K562 (cell line): ENCODE data around the gene CD4. TPM values are rescaled to one million over a fixed set of nuclear protein-coding genes. Genes with fewer than 3 reads are reported as not detected.

Experiments used
- ARID2 ChIP-seq: fragments of 450-650 bp; IDR thresholded peaks from 2 replicates; pipeline ENCODE4 v1.6.1; 2017; ENCODE audit warnings: antibody characterized with exemption, mild to moderate bottlenecking
- CXXC5 ChIP-seq: fragments of 250-450 bp; sonication (Bioruptor Pico); IDR thresholded peaks from 2 replicates; pipeline ENCODE4 v1.8.0; 2022; ENCODE audit warnings: inconsistent platforms, mild to moderate bottlenecking, moderate library complexity
- DIDO1 ChIP-seq: fragments of 450-650 bp; IDR thresholded peaks from 2 replicates; pipeline ENCODE4 v1.6.1; 2016; ENCODE audit warnings: low read depth, missing biosample characterization, missing genetic modification characterization
- ELF2 ChIP-seq: fragments of 250-450 bp; sonication (Bioruptor Pico); IDR thresholded peaks from 2 replicates; pipeline ENCODE4 v1.5.0; 2021; ENCODE audit warnings: mild to moderate bottlenecking
- EP400 ChIP-seq: fragments of 450-650 bp; IDR thresholded peaks from 2 replicates; pipeline ENCODE4 v1.6.1; 2017; ENCODE audit warnings: antibody characterized with exemption, mild to moderate bottlenecking, moderate library complexity
- KLF1 ChIP-seq: fragments of 450-650 bp; IDR thresholded peaks from 2 replicates; pipeline ENCODE4 v1.6.1; 2016; ENCODE audit warnings: missing genetic modification characterization, missing compliant biosample characterization
- MAZ ChIP-seq, 2 experiments: fragments of 450-650 bp in 1 of 2; sonication (generic) in 1 of 2; formaldehyde crosslinking; IDR thresholded peaks in 1 of 2; conservative IDR thresholded peaks in 1 of 2; 2 replicates each; pipeline versions ENCODE4 v1.4.0 to v1.5.0; 2020; ENCODE audit warnings: mild to moderate bottlenecking in 1 of 2, missing genetic modification reagents in 1 of 2
- MBD2 ChIP-seq: sonication (generic); IDR thresholded peaks from 2 replicates; pipeline ENCODE4 v1.6.1; 2016; ENCODE audit warnings: low read depth, borderline replicate concordance
- NR2C2 ChIP-seq, 2 experiments: fragments of 200-800 bp in 1 of 2; sonication (Bioruptor generic) in 1 of 2; sonication (generic) in 1 of 2; formaldehyde crosslinking in 1 of 2; IDR thresholded peaks; 2 replicates each; pipeline versions ENCODE4 v1.6.1 to v1.8.0; 2016 to 2022; ENCODE audit warnings: mild to moderate bottlenecking in 1 of 2, missing compliant biosample characterization in 1 of 2, missing genetic modification characterization in 1 of 2, missing genetic modification reagents in 1 of 2
- PCBP2 ChIP-seq: fragments of 200-400 bp; formaldehyde crosslinking; IDR thresholded peaks from 2 replicates; pipeline ENCODE4 v1.6.1; 2018; ENCODE audit warnings: low read length, low read depth, mild to moderate bottlenecking, moderate library complexity; ENCODE audit not compliant: poor library complexity, severe bottlenecking
- PHF8 ChIP-seq: fragments of 200-600 bp; sonication (generic); IDR thresholded peaks from 2 replicates; pipeline ENCODE4 v1.6.1; 2012; ENCODE audit warnings: mixed run types, mild to moderate bottlenecking, inconsistent platforms, low read length, moderate library complexity, borderline replicate concordance
- RBM15 ChIP-seq: fragments of 200-400 bp; formaldehyde crosslinking; IDR thresholded peaks from 2 replicates; pipeline ENCODE4 v1.6.1; 2018; ENCODE audit warnings: mild to moderate bottlenecking, low read length, moderate library complexity; ENCODE audit not compliant: insufficient read depth
- RBM17 ChIP-seq: fragments of 200-400 bp; formaldehyde crosslinking; IDR thresholded peaks from 2 replicates; pipeline ENCODE4 v1.6.1; 2017; ENCODE audit warnings: low read depth, mild to moderate bottlenecking, low read length, borderline replicate concordance
- TEAD4 ChIP-seq, 2 experiments: sonication (generic) in 1 of 2; formaldehyde crosslinking in 1 of 2; IDR thresholded peaks; 2 replicates each; pipeline versions ENCODE4 v1.6.1 to v1.8.0; 2012 to 2022; ENCODE audit warnings: borderline replicate concordance in 1 of 2, inconsistent platforms in 1 of 2, low read length in 1 of 2, mild to moderate bottlenecking in 1 of 2, missing genetic modification reagents in 1 of 2
- TOE1 ChIP-seq, 2 experiments: fragments of 450-650 bp in 1 of 2; sonication (generic) in 1 of 2; formaldehyde crosslinking in 1 of 2; IDR thresholded peaks; 2 replicates each; pipeline versions ENCODE4 v1.7.1 to v1.8.0; 2016 to 2022; ENCODE audit warnings: borderline replicate concordance in 2 of 2, mild to moderate bottlenecking in 2 of 2, antibody characterized with exemption in 1 of 2, inconsistent platforms in 1 of 2, low read depth in 1 of 2, missing genetic modification reagents in 1 of 2, moderate library complexity in 1 of 2
- ZNF354B ChIP-seq: fragments of 250-450 bp; sonication (Bioruptor Pico); IDR thresholded peaks from 2 replicates; pipeline ENCODE4 v1.4.0; 2020
- polyA plus RNA-seq, 8 experiments: library from polyadenylated mRNA; depleted of rRNA in 4 of 8; stranded (reverse) in 5 of 8; unstranded in 3 of 8; fragments of >200 nt; fragmentation: Nextera tagmentation in 2 of 8; fragmentation: Illumina TruSeq in 1 of 8; extraction: Ambion mirVana in 2 of 8; extraction: Trizol in 1 of 8; gene quantifications; 2 replicates each; pipeline versions ENCODE4 v1.2.1 to v1.2.3, GENCODE V29; 2011 to 2014; ENCODE audit warnings: inconsistent platforms in 1 of 8, missing spikeins in 1 of 8
- total RNA-seq, 7 experiments: library from RNA; depleted of rRNA in 6 of 7; stranded (reverse); fragments of >200 nt in 6 of 7; fragmentation: Illumina TruSeq in 2 of 7; extraction: Trizol in 2 of 7; gene quantifications; 2 replicates each; pipeline versions ENCODE4 v1.2.1 to v1.2.3, GENCODE V29; 2011 to 2021; ENCODE audit warnings: low replicate concordance in 1 of 7
- TF ChIP-seq, protein P1 (sequence below), 2 experiments: fragments of 450-650 bp; conservative IDR thresholded peaks; 2 replicates each; pipeline ENCODE4 v1.6.1; 2017; ENCODE audit warnings: mild to moderate bottlenecking in 2 of 2, moderate library complexity in 2 of 2
- TF ChIP-seq, protein P2 (sequence below), 2 experiments: IDR thresholded peaks in 1 of 2; conservative IDR thresholded peaks in 1 of 2; 2 replicates each; pipeline ENCODE4 v1.6.1; 2016; ENCODE audit warnings: low read depth in 2 of 2, mild to moderate bottlenecking in 1 of 2, missing compliant biosample characterization in 1 of 2, missing genetic modification characterization in 1 of 2, moderate library complexity in 1 of 2
- TF ChIP-seq, protein P3 (sequence below): fragments of 450-650 bp; IDR thresholded peaks from 2 replicates; pipeline ENCODE4 v1.6.1; 2017; ENCODE audit warnings: mild to moderate bottlenecking, moderate library complexity

CD4 gene
- total and polyA plus RNA-seq, 9 of the 15 experiments (the other 6 are each of a cell fraction or from before 2014, with no cell fraction given) = 0.06 to 0.27 (median 0.09) TPM; not detected in 5

DNA sequence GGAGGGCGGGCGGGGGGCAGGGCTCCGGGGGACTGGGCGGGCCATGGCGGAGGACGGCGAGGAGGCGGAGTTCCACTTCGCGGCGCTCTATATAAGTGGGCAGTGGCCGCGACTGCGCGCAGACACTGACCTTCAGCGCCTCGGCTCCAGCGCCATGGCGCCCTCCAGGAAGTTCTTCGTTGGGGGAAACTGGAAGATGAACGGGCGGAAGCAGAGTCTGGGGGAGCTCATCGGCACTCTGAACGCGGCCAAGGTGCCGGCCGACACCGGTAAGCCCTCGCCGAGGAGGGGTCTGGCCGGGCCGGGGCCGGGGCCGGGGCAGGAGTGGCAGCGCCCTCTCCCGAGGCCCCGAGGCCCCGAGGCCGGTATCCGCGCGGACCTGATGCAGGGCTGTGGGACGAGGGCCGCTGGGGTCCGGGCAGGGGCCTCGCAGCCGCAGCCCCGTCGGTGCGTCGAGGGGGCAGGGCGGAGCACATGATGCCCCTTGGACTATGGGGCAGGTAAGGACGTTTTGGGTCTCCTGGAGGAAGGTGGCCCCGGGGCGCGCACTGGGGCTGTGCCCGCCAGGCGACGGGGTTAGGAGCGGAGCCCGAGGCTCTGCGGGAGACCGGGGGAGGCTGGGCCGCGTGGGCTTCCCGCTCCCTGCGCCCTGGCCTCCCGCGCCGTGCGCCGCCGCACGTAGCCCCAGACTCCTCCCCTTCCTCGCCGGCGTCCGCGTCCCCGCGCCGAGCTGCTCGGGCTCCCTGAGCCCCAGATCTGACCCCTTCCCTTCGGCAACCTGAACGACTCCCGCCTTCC is 78.3 kb downstream of the CD4 start, which contains the start of gene TPI1 (continued):
- no peak for TF ChIP-seq MAZ (CRISPR knock-in tag; conservative IDR thresholded peaks at IDR 0.05 in 1 of 2, IDR thresholded peaks at IDR 0.05 in 1 of 2)
- peak; percentile 67; the same call in 1 of the 2 replicates for TF ChIP-seq MBD2
- no peak for TF ChIP-seq ARID2
- TF ChIP-seq CXXC5 (CRISPR knock-in tag) = peak; percentile 67
- TF ChIP-seq TEAD4 (IDR thresholded peaks at IDR 0.05; ENCODE audit: low read length) = no peak
- TF ChIP-seq TEAD4 (CRISPR knock-in tag; IDR thresholded peaks at IDR 0.05; ENCODE audit: borderline replicate concordance) = peak; percentile 58; the same call in 1 of the 2 replicates
- no peak for TF ChIP-seq TOE1 (IDR thresholded peaks at IDR 0.05; ENCODE audit: borderline replicate concordance)
- no peak for TF ChIP-seq TOE1 (CRISPR knock-in tag; IDR thresholded peaks at IDR 0.05; ENCODE audit: borderline replicate concordance, low read depth)
- no peak; the same call in 1 of the 2 replicates for TF ChIP-seq NR2C2 (CRISPR knock-in tag; IDR thresholded peaks at IDR 0.05)
- TF ChIP-seq NR2C2 (tag; IDR thresholded peaks at IDR 0.05) = peak; percentile 38; the same call in 1 of the 2 replicates
- TF ChIP-seq, protein P1, sequence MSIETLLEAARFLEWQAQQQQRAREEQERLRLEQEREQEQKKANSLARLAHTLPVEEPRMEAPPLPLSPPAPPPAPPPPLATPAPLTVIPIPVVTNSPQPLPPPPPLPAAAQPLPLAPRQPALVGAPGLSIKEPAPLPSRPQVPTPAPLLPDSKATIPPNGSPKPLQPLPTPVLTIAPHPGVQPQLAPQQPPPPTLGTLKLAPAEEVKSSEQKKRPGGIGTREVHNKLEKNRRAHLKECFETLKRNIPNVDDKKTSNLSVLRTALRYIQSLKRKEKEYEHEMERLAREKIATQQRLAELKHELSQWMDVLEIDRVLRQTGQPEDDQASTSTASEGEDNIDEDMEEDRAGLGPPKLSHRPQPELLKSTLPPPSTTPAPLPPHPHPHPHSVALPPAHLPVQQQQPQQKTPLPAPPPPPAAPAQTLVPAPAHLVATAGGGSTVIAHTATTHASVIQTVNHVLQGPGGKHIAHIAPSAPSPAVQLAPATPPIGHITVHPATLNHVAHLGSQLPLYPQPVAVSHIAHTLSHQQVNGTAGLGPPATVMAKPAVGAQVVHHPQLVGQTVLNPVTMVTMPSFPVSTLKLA (conservative IDR thresholded peaks at IDR 0.05) = peak; percentile 24 to 54; a peak in 2 of 4 replicates
- 0 out of 2 replicates have a peak, but pooled peaks have one; percentile 48 for TF ChIP-seq RBM15
- TF ChIP-seq DIDO1 (tag) = no peak
- peak; percentile 23; the same call in 1 of the 2 replicates for TF ChIP-seq EP400
- 0 out of 2 replicates have a peak, but pooled peaks have one; percentile 39 for TF ChIP-seq ELF2 (CRISPR knock-in tag)
- TF ChIP-seq KLF1 (tag) = no peak
- peak; percentile 43 for TF ChIP-seq PCBP2
- TF ChIP-seq, protein P2, sequence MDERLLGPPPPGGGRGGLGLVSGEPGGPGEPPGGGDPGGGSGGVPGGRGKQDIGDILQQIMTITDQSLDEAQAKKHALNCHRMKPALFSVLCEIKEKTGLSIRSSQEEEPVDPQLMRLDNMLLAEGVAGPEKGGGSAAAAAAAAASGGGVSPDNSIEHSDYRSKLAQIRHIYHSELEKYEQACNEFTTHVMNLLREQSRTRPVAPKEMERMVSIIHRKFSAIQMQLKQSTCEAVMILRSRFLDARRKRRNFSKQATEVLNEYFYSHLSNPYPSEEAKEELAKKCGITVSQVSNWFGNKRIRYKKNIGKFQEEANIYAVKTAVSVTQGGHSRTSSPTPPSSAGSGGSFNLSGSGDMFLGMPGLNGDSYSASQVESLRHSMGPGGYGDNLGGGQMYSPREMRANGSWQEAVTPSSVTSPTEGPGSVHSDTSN (CRISPR knock-in tag; IDR thresholded peaks at IDR 0.05; ENCODE audit: low read depth) = no peak
- TF ChIP-seq, protein P2 (tag; conservative IDR thresholded peaks at IDR 0.05; ENCODE audit: low read depth) = no peak
- TF ChIP-seq, protein P3, sequence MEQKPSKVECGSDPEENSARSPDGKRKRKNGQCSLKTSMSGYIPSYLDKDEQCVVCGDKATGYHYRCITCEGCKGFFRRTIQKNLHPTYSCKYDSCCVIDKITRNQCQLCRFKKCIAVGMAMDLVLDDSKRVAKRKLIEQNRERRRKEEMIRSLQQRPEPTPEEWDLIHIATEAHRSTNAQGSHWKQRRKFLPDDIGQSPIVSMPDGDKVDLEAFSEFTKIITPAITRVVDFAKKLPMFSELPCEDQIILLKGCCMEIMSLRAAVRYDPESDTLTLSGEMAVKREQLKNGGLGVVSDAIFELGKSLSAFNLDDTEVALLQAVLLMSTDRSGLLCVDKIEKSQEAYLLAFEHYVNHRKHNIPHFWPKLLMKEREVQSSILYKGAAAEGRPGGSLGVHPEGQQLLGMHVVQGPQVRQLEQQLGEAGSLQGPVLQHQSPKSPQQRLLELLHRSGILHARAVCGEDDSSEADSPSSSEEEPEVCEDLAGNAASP = no peak
- no peak for TF ChIP-seq ZNF354B (CRISPR knock-in tag)
- no peak for TF ChIP-seq RBM17
- TF ChIP-seq PHF8 = peak; percentile 82
